ENCODE measurements around the gene GRM8.

GRM8 gene

DNA sequence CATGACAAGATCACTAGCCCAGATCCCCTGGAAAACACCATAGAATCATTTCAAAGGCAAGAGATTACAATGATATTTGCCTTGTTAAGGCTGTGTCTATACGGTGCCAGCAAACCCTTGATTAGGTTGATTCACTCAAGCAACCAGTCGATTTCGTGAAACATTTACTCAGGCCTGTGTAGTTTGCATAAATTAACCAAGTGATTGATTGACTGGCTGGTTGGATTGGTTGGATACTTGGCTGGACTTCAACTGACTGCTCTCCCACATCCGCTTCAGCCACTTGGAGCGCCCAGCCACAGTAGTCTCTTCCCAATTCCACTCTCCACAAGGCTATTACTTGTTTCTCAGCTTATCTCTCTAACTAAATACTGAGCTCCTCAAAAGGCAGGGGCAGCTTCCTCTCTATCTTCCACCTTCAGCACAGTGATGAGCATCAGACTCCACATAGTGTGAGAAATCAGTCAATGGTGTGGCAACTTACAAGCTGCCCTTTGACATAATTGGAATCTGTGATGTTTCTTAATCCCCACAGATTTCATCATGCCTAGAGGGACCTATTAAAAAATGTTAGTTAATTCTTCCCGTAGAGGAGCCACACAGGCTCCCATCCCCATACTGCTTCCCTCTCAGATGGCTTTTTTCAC, 217.4 kb downstream of the GRM8 start:
- ATAC-seq: no peak
- TF ChIP-seq, protein P1, sequence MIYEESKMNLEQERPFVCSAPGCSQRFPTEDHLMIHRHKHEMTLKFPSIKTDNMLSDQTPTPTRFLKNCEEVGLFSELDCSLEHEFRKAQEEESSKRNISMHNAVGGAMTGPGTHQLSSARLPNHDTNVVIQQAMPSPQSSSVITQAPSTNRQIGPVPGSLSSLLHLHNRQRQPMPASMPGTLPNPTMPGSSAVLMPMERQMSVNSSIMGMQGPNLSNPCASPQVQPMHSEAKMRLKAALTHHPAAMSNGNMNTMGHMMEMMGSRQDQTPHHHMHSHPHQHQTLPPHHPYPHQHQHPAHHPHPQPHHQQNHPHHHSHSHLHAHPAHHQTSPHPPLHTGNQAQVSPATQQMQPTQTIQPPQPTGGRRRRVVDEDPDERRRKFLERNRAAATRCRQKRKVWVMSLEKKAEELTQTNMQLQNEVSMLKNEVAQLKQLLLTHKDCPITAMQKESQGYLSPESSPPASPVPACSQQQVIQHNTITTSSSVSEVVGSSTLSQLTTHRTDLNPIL (CRISPR knock-in tag; IDR thresholded peaks at IDR 0.05; ENCODE audit: low read depth): no peak

DNA sequence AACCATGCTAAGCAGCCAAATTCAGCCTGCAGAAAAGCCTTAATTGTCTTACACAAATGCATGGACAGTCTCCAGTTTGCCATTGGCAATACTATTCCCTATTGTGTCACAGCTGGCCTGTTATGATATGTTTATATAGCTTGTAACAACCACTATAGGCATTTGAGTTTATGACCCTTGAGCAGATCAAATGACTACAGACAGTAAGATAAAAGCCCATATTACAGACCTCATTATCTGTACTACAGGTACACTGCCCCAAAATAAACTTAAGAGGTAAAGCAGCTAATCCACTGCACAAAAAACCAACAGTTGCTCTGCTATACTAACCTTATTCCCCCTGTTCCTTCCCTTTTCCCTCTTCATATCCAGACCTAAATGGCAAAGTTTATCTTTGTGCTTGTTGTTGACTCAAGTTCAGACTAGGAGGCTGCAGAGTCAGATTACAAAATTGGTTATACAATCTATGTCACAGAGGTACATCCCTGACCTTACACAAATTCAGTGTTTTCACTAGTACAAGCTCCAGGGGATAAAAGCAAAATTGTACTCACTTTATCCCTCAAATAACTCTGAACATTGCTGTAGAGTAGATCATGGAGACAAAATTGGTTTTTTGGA, 218.4 kb downstream of the GRM8 start:
- TF ChIP-seq PPARA (CRISPR knock-in tag; IDR thresholded peaks at IDR 0.05; ENCODE audit: borderline replicate concordance) (no peak), GLIS3 (CRISPR knock-in tag; IDR thresholded peaks at IDR 0.05) (no peak), ZNF565 (CRISPR knock-in tag; conservative IDR thresholded peaks at IDR 0.05; ENCODE audit: low read depth) (no peak), ISL1 (CRISPR knock-in tag; IDR thresholded peaks at IDR 0.05) (no peak), SNAI2 (CRISPR knock-in tag; IDR thresholded peaks at IDR 0.05) (no peak), BACH2 (CRISPR knock-in tag; IDR thresholded peaks at IDR 0.05; ENCODE audit: borderline replicate concordance) (no peak)
- TF ChIP-seq, protein P2, sequence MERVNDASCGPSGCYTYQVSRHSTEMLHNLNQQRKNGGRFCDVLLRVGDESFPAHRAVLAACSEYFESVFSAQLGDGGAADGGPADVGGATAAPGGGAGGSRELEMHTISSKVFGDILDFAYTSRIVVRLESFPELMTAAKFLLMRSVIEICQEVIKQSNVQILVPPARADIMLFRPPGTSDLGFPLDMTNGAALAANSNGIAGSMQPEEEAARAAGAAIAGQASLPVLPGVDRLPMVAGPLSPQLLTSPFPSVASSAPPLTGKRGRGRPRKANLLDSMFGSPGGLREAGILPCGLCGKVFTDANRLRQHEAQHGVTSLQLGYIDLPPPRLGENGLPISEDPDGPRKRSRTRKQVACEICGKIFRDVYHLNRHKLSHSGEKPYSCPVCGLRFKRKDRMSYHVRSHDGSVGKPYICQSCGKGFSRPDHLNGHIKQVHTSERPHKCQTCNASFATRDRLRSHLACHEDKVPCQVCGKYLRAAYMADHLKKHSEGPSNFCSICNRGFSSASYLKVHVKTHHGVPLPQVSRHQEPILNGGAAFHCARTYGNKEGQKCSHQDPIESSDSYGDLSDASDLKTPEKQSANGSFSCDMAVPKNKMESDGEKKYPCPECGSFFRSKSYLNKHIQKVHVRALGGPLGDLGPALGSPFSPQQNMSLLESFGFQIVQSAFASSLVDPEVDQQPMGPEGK (CRISPR knock-in tag; IDR thresholded peaks at IDR 0.05; ENCODE audit: borderline replicate concordance): no peak
- ATAC-seq: no peak

DNA sequence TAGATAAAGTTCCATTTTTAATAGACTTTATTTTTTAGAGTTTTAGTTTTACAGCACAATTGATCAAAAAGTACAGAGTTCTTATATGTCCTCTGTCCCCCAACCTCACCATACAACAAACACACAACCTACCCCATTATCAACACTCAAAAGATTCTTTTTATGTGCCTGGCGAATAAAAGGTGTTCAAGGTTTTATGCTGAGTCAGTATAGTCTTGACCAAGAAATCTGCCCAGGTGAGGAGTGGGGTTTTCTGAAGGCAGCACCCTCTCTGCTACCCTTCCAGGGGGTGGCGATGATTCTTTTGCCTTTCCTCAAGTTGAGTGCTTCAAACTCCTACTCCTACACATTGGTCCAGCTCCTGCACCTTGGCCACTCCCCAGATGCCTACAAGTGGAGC, 222.9 kb downstream of the GRM8 start:
- TF ChIP-seq CSDC2 (CRISPR knock-in tag; IDR thresholded peaks at IDR 0.05): no peak
- TF ChIP-seq ESRRG (CRISPR knock-in tag; IDR thresholded peaks at IDR 0.05): no peak
- no peak for TF ChIP-seq ZNF8 (CRISPR knock-in tag; IDR thresholded peaks at IDR 0.05)
- no peak for TF ChIP-seq TOX (CRISPR knock-in tag; IDR thresholded peaks at IDR 0.05; ENCODE audit: borderline replicate concordance)
- no peak for TF ChIP-seq ZFP30 (CRISPR knock-in tag; IDR thresholded peaks at IDR 0.05)
- TF ChIP-seq OSR1 (CRISPR knock-in tag; IDR thresholded peaks at IDR 0.05): no peak
- TF ChIP-seq, protein P3, sequence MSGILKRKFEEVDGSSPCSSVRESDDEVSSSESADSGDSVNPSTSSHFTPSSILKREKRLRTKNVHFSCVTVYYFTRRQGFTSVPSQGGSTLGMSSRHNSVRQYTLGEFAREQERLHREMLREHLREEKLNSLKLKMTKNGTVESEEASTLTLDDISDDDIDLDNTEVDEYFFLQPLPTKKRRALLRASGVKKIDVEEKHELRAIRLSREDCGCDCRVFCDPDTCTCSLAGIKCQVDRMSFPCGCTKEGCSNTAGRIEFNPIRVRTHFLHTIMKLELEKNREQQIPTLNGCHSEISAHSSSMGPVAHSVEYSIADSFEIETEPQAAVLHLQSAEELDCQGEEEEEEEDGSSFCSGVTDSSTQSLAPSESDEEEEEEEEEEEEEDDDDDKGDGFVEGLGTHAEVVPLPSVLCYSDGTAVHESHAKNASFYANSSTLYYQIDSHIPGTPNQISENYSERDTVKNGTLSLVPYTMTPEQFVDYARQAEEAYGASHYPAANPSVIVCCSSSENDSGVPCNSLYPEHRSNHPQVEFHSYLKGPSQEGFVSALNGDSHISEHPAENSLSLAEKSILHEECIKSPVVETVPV (CRISPR knock-in tag; IDR thresholded peaks at IDR 0.05): no peak
- no peak for TF ChIP-seq ZNF70 (CRISPR knock-in tag; IDR thresholded peaks at IDR 0.05)
- TF ChIP-seq TCF4 (CRISPR knock-in tag; IDR thresholded peaks at IDR 0.05; ENCODE audit: borderline replicate concordance): no peak
- ATAC-seq: no peak

DNA sequence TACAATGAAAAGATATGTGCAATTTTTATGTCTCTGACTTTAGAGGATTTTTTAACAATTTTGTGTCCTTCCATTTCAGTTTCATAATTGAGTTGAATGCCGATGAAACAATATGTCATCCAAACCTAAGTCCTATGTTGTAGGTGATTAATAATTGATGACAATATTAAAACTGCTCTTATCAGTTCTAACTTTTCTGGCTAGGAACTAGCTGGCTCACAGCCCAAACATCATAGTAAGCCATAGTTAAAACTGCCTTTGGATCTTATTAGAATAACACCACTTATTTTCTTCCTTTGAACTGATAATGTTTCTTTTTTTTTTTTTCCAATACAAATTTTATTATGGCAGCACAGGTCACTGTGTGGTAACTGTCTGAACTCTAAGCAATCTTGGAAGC, 230.9 kb downstream of the GRM8 start:
- no peak for ATAC-seq
- TF ChIP-seq BACH2 (CRISPR knock-in tag; IDR thresholded peaks at IDR 0.05; ENCODE audit: borderline replicate concordance): no peak

DNA sequence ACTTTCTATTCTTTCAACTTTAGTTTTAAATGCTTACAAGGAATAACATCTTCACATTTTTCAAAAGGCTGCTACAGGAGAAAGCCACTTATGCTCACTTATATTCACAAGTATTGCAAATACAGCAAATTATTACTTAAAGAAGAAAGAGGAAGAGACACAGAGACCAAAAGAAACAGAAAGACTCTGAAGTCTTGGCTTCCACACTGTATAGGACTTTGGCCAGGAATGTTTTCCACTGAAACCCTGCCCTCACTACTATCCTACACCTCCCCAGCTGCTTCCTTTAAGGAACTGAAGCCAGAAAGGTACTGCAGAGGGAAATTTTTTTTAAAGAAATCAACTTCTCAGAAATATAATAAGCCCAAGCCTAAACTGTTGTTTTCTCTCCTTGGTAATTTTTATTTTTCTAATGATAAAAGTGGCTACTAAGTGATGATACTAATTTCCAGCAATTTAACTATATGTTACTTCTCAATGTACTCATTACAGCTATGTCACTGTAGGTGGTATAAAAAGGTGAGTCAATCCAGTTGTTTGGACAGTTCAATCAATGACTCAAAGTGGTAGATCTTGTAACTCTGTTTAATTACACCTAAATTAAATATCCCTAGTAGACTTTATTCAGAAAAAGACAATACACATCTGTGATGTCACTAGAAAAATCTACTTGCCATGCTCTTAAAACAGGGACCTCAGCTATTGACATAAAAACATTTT, 231.6 kb downstream of the GRM8 start:
- ATAC-seq: no peak
- TF ChIP-seq GLIS3 (CRISPR knock-in tag; IDR thresholded peaks at IDR 0.05) (no peak), ISL1 (CRISPR knock-in tag; IDR thresholded peaks at IDR 0.05) (no peak), ZFP3 (CRISPR knock-in tag; IDR thresholded peaks at IDR 0.05) (no peak), TCF4 (CRISPR knock-in tag; IDR thresholded peaks at IDR 0.05; ENCODE audit: borderline replicate concordance) (no peak), ZNF70 (CRISPR knock-in tag; IDR thresholded peaks at IDR 0.05) (no peak), RARB (CRISPR knock-in tag; IDR thresholded peaks at IDR 0.05) (no peak), ESRRG (CRISPR knock-in tag; IDR thresholded peaks at IDR 0.05) (no peak), BACH2 (CRISPR knock-in tag; IDR thresholded peaks at IDR 0.05; ENCODE audit: borderline replicate concordance) (no peak), TOX (CRISPR knock-in tag; IDR thresholded peaks at IDR 0.05; ENCODE audit: borderline replicate concordance) (no peak), PPARA (CRISPR knock-in tag; IDR thresholded peaks at IDR 0.05; ENCODE audit: borderline replicate concordance) (no peak), ARNTL (CRISPR knock-in tag; IDR thresholded peaks at IDR 0.05; ENCODE audit: borderline replicate concordance, low read depth) (no peak)
- TF ChIP-seq, protein P1 (CRISPR knock-in tag; IDR thresholded peaks at IDR 0.05; ENCODE audit: low read depth): no peak
- TF ChIP-seq, protein P4, sequence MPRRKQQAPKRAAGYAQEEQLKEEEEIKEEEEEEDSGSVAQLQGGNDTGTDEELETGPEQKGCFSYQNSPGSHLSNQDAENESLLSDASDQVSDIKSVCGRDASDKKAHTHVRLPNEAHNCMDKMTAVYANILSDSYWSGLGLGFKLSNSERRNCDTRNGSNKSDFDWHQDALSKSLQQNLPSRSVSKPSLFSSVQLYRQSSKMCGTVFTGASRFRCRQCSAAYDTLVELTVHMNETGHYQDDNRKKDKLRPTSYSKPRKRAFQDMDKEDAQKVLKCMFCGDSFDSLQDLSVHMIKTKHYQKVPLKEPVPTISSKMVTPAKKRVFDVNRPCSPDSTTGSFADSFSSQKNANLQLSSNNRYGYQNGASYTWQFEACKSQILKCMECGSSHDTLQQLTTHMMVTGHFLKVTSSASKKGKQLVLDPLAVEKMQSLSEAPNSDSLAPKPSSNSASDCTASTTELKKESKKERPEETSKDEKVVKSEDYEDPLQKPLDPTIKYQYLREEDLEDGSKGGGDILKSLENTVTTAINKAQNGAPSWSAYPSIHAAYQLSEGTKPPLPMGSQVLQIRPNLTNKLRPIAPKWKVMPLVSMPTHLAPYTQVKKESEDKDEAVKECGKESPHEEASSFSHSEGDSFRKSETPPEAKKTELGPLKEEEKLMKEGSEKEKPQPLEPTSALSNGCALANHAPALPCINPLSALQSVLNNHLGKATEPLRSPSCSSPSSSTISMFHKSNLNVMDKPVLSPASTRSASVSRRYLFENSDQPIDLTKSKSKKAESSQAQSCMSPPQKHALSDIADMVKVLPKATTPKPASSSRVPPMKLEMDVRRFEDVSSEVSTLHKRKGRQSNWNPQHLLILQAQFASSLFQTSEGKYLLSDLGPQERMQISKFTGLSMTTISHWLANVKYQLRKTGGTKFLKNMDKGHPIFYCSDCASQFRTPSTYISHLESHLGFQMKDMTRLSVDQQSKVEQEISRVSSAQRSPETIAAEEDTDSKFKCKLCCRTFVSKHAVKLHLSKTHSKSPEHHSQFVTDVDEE (CRISPR knock-in tag; IDR thresholded peaks at IDR 0.05): no peak
- TF ChIP-seq, protein P2 (CRISPR knock-in tag; IDR thresholded peaks at IDR 0.05; ENCODE audit: borderline replicate concordance): no peak
